HCT116 (cell line): ENCODE measurements around the gene PTTG1IP.

ENCODE experiments used
- CTCF ChIP-seq, 3 experiments: fragments of 200-600 bp in 1 of 3; sonication (generic) in 1 of 3; IDR thresholded peaks in 2 of 3; conservative IDR thresholded peaks in 1 of 3; 2 replicates each; pipeline ENCODE4 v1.5.1; 2012 to 2017; ENCODE audit warnings: low read depth in 2 of 3, low read length in 2 of 3, antibody characterized with exemption in 1 of 3, borderline replicate concordance in 1 of 3, control low read depth in 1 of 3, mild to moderate bottlenecking in 1 of 3, mixed read lengths in 1 of 3, mixed run types in 1 of 3, moderate library complexity in 1 of 3; ENCODE audit not compliant: insufficient read depth in 1 of 3
- EZH2 ChIP-seq: fragments of 200-600 bp; sonication (generic); IDR thresholded peaks from 2 replicates; pipeline ENCODE4 v1.6.1; 2017; ENCODE audit warnings: antibody characterized with exemption, mixed run types
- RAD21 ChIP-seq: IDR thresholded peaks from 2 replicates; pipeline ENCODE4 v1.6.1; 2012; ENCODE audit warnings: low read depth, mild to moderate bottlenecking
- REST ChIP-seq: IDR thresholded peaks from 2 replicates; pipeline ENCODE4 v1.6.1; 2012; ENCODE audit warnings: low read depth
- SP1 ChIP-seq: IDR thresholded peaks from 2 replicates; pipeline ENCODE4 v1.6.1; 2012; ENCODE audit warnings: low read depth
- SRF ChIP-seq: IDR thresholded peaks from 2 replicates; pipeline ENCODE4 v1.6.1; 2012; ENCODE audit warnings: low read depth
- YY1 ChIP-seq: IDR thresholded peaks from 2 replicates; pipeline ENCODE4 v1.6.1; 2011; ENCODE audit warnings: low read length, low read depth, moderate library complexity, mild to moderate bottlenecking; ENCODE audit not compliant: insufficient replicate concordance; ENCODE audit errors: extremely low read depth
- ZNF274 ChIP-seq: fragments of 200-500 bp; sonication (Bioruptor generic); IDR thresholded peaks from 2 replicates; pipeline ENCODE4 v1.6.1; 2014; ENCODE audit warnings: mild to moderate bottlenecking, low read depth, low read length, inconsistent platforms

- TF ChIP-seq YY1 (no peak), CTCF (IDR thresholded peaks at IDR 0.05 in 2 of 3, conservative IDR thresholded peaks at IDR 0.05 in 1 of 3; ENCODE audit: borderline replicate concordance in 1 of 3, insufficient read depth in 1 of 3, low read depth in 2 of 3, low read length in 2 of 3) (no peak), RAD21 (no peak), SP1 (no peak), REST (no peak), EZH2 (no peak), SRF (no peak), ZNF274 (no peak)
Observed at GRCh38 chr21:44878053-44878982, 4.8 kb upstream of the PTTG1IP start.
